Measurements from ENCODE around the gene SIRPB2.

SIRPB2 gene

DNA sequence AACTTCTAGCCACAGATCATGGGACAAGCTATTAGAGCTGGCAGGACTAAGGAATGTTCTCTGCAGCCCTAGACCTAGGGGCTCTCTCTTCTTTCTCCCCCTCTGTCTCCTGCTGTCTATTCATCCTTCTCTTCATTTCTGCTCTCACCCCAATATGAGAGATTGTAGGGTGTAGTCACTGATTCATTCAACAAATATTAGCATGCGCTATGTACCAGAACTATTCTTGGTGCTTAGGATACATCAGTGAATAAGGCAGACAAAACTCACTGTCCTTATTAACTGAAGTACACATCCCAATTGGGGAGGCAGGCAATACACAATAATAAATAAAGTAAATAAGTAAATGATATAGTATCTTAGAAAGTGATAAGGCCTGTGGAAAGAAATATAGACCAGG lies 14.7 kb upstream of the SIRPB2 start:
- H4K20me1 ChIP-seq (ENCODE audit: low read depth, low read length) = no peaks in the 10 kb centered on the region
- H3K9ac ChIP-seq (ENCODE audit: low read length) = no peak overlapping the region
- no peaks in the 10 kb centered on the region for H3K36me3 ChIP-seq (ENCODE audit: low read length)
- H3F3A ChIP-seq (ENCODE audit: insufficient read depth) = no peaks in the 10 kb centered on the region
- no peaks in the 10 kb centered on the region for H3K27me3 ChIP-seq (ENCODE audit: low read length)
- no peak overlapping the region for H2AFZ ChIP-seq (ENCODE audit: low read depth, low read length, severe bottlenecking)
- no peak overlapping the region for H3K4me2 ChIP-seq (ENCODE audit: low read depth, low read length, poor library complexity, severe bottlenecking)
- H3K4me3 ChIP-seq (ENCODE audit: insufficient read depth, low read length, poor library complexity, severe bottlenecking) = no peak overlapping the region
- H3K9me3 ChIP-seq (ENCODE audit: insufficient read depth, low read length) = no peaks in the 10 kb centered on the region
- no peaks in the 10 kb centered on the region for H3K9me2 ChIP-seq (replicated peaks; ENCODE audit: insufficient read depth, low read length)
- H3K79me2 ChIP-seq (ENCODE audit: insufficient read depth, low read length) = no peaks in the 10 kb centered on the region
- H3K27ac ChIP-seq (ENCODE audit: low read depth, low read length) = no peak overlapping the region
- TF ChIP-seq, protein P1, sequence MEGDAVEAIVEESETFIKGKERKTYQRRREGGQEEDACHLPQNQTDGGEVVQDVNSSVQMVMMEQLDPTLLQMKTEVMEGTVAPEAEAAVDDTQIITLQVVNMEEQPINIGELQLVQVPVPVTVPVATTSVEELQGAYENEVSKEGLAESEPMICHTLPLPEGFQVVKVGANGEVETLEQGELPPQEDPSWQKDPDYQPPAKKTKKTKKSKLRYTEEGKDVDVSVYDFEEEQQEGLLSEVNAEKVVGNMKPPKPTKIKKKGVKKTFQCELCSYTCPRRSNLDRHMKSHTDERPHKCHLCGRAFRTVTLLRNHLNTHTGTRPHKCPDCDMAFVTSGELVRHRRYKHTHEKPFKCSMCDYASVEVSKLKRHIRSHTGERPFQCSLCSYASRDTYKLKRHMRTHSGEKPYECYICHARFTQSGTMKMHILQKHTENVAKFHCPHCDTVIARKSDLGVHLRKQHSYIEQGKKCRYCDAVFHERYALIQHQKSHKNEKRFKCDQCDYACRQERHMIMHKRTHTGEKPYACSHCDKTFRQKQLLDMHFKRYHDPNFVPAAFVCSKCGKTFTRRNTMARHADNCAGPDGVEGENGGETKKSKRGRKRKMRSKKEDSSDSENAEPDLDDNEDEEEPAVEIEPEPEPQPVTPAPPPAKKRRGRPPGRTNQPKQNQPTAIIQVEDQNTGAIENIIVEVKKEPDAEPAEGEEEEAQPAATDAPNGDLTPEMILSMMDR (IDR thresholded peaks at IDR 0.05; ENCODE audit: insufficient read depth, low read length, poor library complexity, severe bottlenecking) = no peak
- TF ChIP-seq EZH2phosphoT487 (conservative IDR thresholded peaks at IDR 0.05; ENCODE audit: low read length) = no peak

- no peak overlapping the region for H2AFZ ChIP-seq (ENCODE audit: low read depth, low read length, severe bottlenecking)
- no peaks in the 10 kb centered on the region for H3F3A ChIP-seq (ENCODE audit: insufficient read depth)
- no peak overlapping the region for H3K4me2 ChIP-seq (ENCODE audit: low read depth, low read length, poor library complexity, severe bottlenecking)
These were observed 14.1 kb upstream of the SIRPB2 start for GRCh38 chr20:1505361-1505760.

DNA sequence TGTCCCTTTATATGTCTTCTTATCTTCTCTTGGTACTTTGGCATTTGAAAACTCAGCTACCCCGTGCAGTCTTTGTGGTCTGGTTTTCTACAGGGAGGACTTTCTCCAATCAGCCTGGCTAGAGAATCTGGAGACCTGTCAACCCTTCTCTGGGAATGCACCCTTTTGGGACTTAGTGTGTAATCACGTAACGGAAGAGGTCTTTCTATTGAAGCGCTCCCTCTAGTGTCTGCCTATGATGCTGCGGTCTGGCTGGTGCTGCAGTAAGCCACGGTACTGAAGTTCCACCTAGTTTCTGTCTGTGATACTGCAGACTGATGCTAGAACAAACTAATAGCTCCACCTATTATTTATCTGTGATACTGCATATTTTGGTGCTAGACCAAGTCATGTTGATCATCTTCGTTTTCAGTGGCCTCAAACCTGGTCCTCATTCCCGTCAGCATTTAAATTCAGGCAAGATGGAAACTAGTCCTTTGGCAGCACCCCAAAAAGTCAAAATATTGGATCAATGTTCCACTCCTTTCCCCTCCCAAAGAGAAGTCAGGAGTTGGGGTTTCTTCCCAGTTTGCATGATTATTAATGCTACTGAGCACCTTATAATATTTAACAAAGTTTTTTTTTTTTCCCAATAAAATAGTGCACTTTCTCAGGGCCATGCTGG lies 12.5 kb upstream of the SIRPB2 start:
- Histone ChIP-seq H4K20me1 (ENCODE audit: low read depth, low read length) (no peaks in the 10 kb centered on the region), H3K4me3 (ENCODE audit: insufficient read depth, low read length, poor library complexity, severe bottlenecking) (no peak overlapping the region), H3K36me3 (ENCODE audit: low read length) (no peaks in the 10 kb centered on the region), H2AFZ (ENCODE audit: low read depth, low read length, severe bottlenecking) (peak overlapping the region; percentile 70), H3K27me3 (ENCODE audit: low read length) (no peaks in the 10 kb centered on the region), H3K9me3 (ENCODE audit: insufficient read depth, low read length) (no peaks in the 10 kb centered on the region), H3K4me2 (ENCODE audit: low read depth, low read length, poor library complexity, severe bottlenecking) (no peak overlapping the region), H3K27ac (ENCODE audit: low read depth, low read length) (no peak overlapping the region), H3K9ac (ENCODE audit: low read length) (no peak overlapping the region), H3F3A (ENCODE audit: insufficient read depth) (no peaks in the 10 kb centered on the region), H3K79me2 (ENCODE audit: insufficient read depth, low read length) (no peaks in the 10 kb centered on the region), H3K9me2 (replicated peaks; ENCODE audit: insufficient read depth, low read length) (no peaks in the 10 kb centered on the region)
- TF ChIP-seq EZH2phosphoT487 (conservative IDR thresholded peaks at IDR 0.05; ENCODE audit: low read length) = no peak
- TF ChIP-seq, protein P1 (IDR thresholded peaks at IDR 0.05; ENCODE audit: insufficient read depth, low read length, poor library complexity, severe bottlenecking) = peak; percentile 97

More at GRCh38 chr20:1505361-1505760, 14.1 kb upstream of the SIRPB2 start:
- no peaks in the 10 kb centered on the region for H4K20me1 ChIP-seq (ENCODE audit: low read depth, low read length)
- no peaks in the 10 kb centered on the region for H3K79me2 ChIP-seq (ENCODE audit: insufficient read depth, low read length)
- H3K27me3 ChIP-seq (ENCODE audit: low read length) = no peaks in the 10 kb centered on the region
- H3K9ac ChIP-seq (ENCODE audit: low read length) = no peak overlapping the region
- no peak for TF ChIP-seq EZH2phosphoT487 (conservative IDR thresholded peaks at IDR 0.05; ENCODE audit: low read length)
- TF ChIP-seq, protein P1 (IDR thresholded peaks at IDR 0.05; ENCODE audit: insufficient read depth, low read length, poor library complexity, severe bottlenecking) = no peak
- no peaks in the 10 kb centered on the region for H3K9me3 ChIP-seq (ENCODE audit: insufficient read depth, low read length)
- no peak overlapping the region for H3K4me3 ChIP-seq (ENCODE audit: insufficient read depth, low read length, poor library complexity, severe bottlenecking)
- H3K9me2 ChIP-seq (replicated peaks; ENCODE audit: insufficient read depth, low read length) = no peaks in the 10 kb centered on the region
- no peak overlapping the region for H3K27ac ChIP-seq (ENCODE audit: low read depth, low read length)
- H3K36me3 ChIP-seq (ENCODE audit: low read length) = no peaks in the 10 kb centered on the region
